ENCODE results near the gene GOLGA8Q.
"Not testable (repeated sequence)": the region's sequence is repeated elsewhere in the genome, so short reads cannot be mapped to it uniquely, and the experiment has no call there.

GRCh38 chr15:30603796-30604195, 51.9 kb downstream of the GOLGA8Q start, which contains the start of gene GOLGA8H:
- not testable (repeated sequence) for TF ChIP-seq SP1 (IDR thresholded peaks at IDR 0.05); PKNOX1 (IDR thresholded peaks at IDR 0.05); SUZ12 (IDR thresholded peaks at IDR 0.05); BHLHE40 (IDR thresholded peaks at IDR 0.05; ENCODE audit: borderline replicate concordance); ELF4 (IDR thresholded peaks at IDR 0.05); FOXM1 (IDR thresholded peaks at IDR 0.05; ENCODE audit: borderline replicate concordance); NFRKB (IDR thresholded peaks at IDR 0.05); FOXA1 (IDR thresholded peaks at IDR 0.05); L3MBTL2 (conservative IDR thresholded peaks at IDR 0.05); FOXK2 (IDR thresholded peaks at IDR 0.05); ARNT (IDR thresholded peaks at IDR 0.05); HDGF (IDR thresholded peaks at IDR 0.05; ENCODE audit: borderline replicate concordance); TARDBP (IDR thresholded peaks at IDR 0.05); CTBP1 (IDR thresholded peaks at IDR 0.05; ENCODE audit: borderline replicate concordance)

Measured in HEK293T (cell line).